NCI-H2227 (cell line): ENCODE results near the gene DENND4A.
"Not testable (repeated sequence)": the region's sequence is repeated elsewhere in the genome, so short reads cannot be mapped to it uniquely, and the experiment has no call there.

Source experiments
- DNase-seq: peaks from one replicate; lab custom pipeline; 2025; ENCODE audit not compliant: unreplicated experiment; lab: John Stamatoyannopoulos, UW

Gene DENND4A

DNA sequence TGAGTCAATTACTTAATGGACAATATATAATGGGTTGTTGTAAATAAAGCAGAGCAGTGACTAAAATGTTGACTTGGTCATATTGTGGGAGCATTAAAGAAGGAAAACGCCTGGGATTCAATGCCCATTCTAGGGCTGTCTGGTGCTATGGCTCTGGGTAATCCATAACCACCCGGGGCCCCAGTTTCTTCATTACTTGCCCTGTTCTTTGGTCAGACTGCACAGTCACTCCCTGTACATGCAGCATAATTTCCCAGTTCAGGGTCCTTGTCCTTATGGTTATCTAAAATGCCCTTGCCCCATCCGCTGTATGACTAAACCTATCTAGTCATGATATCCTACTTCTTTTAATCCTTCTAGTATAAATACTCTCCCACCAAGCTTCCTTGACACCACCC is 27.5 kb upstream of the DENND4A start:
- DNase-seq: no peak

DNA sequence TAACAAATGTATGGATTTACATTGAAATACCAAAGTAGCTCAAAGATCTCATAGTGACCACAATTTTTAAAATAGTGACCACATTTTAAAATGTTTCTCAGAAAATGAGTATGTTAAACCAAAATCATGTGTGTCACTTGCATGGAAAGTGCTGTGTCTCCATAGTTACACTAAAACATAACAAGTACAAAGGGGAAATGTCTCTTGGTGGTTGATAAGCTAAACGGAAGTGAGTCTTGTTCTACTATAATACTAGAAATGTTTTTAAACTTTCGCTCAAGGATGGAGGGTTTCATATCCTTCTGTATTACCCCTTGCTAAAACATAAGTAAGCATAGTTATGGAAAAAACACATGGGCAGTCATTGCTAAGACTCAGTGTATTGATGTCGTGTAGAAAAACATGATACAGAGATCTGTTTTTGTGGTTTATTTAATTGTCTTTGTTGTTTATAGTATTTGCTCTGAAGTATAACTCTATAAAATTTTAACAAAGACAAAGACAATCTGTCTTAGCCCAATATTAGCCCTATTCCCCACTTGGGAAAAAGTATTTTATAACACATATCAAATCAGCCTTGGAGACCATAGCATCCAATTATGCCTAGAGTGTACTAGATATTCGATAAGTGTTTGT is 27.0 kb upstream of the DENND4A start:
- DNase-seq: no peak

DNA sequence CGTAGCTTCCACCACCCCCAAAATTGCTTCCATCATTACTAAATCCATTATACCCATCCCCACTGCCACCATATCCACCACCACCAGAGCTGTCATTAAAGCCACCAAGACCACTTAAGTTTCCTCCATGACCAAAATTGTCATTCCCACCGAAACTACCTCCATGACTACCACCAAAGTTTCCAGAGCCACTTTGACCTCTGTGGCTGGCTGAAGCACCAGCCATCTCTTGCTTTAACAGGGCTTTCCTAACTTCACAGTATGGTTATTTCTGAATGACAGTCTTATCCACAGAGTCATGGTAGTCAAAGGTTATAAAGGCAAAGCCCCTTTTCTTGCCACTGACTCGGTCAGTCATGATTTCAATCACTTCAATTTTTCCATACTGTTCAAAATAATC is 24.3 kb upstream of the DENND4A start:
- no peak for DNase-seq

DNA sequence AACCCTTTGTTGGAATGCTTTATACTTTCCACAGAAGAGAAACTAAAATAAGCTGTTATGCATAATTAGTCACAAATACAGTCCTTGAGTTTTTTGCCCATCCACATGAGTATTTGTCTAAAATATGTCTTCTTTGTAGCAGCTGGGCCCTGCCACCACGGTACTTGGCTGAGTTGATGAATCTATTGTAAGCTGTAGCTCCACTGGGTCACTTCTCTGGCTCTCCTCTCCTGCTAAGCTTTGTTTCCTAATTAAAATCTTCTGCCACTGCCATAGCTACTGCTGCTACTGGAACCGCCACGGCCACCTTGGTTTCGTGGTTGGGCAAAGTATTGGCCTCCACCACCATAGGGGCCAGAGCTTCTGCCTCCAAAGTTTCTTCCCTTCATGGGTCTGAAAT is 23.9 kb upstream of the DENND4A start:
- DNase-seq: not testable (repeated sequence)

DNA sequence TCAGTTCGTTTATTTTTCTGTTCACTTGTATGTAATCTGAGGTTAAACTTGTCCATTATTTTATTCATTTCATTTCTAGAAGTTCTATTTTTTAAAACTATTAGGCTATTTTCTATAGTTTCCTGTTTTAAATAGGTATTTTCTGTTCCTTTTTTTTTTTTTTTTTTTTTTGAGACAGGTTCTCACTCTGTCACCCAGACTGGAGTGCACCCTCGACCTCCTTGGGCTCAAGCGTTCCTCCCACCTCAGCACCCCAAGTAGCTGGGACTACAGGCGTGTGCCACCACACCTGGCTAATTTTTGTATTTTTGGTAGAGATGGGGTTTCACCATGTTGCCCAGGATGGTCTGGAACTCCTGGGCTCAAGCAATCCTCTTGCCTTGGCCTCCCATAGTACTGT is 22.2 kb upstream of the DENND4A start:
- DNase-seq: not testable (repeated sequence)

DNA sequence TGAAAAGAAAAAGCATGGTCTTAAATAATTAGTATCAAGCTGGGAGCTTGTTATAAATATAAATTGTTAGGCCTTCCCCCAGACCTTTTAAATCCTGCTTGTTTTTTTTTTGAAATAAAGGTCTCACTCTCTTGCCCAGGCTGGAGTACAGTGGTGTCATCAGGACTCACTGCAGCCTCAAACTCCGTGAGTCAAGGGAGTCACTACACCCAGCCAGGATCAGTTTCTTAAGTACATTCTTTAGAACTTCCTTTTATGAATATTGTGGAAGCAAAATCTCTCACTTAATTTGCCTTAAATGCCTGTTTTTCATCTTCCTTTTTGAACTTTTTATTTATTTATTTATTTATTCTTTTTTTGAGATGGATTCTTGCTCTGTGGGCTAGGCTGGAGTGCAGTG is 20.8 kb upstream of the DENND4A start:
- no peak for DNase-seq

DNA sequence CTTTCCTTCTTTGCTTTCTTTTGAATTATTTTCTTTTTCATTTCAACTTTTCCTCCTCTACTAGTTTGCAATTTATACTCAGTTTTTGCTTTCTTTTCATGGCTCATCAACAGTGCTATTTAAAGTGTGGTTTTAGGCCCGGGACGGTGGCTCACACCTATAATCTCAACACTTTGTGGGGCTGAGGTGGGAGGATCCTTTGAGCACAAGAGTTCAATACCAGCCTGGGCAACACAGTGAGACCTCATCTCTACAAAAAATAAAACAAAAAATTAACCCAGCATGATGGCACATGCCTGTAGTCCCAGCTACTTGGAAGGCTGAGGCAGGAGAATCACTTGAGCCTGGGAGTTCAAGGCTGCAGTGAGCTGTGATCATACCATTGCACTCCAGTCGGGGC is 20.4 kb upstream of the DENND4A start:
- DNase-seq: no peak

DNA sequence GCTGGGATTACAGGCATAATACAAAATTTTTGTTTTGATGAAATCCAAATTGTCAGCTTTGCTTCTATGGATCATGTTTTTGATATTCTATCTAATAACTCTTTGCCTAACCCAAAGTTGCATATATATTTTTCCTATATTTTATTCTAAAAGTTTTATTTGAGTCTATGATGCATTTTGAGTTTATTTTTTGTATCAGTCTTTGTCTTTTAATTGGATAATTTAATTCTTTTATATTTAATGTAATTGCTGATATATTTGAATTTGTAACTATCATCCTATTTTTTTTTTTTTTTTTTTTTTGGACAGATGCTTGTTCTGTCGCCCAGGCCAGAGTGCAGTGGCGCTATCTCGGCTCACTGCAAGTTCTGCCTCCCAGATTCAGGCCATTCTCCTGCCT is 19.7 kb upstream of the DENND4A start:
- DNase-seq: no peak

DNA sequence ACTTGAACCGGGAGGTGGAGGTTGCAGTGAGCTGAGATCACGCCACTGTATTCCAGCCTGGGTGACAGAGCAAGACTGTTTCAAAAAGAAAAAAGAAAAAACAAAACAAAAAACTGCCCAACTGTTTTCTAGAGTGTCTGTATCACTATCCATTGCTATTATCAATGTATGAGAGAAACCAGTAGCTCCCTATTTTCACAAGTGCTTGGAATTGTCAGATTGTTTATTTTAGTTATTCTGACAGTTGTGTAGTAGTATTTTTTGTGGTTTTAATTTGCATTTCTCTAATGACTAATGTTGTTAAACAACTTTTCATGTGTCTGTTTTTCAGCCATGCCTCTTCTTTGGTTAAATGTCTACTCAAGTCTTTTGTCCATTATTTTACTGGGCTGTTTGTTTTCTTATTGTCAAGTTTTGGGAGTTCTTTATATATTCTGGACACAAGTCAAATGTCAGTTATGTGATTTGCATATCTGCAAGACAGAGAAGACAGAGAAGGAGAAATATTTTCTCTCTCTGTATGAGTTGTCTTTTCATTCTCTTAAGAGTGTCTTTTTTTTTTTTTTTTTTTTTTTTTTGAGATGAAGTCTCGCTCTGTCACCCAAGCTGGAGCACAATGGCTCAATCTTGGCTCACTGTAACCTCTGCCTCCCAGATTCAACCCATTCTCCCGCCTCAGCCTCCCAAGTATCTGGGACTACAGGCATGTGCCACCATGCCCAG is 19.1 kb upstream of the DENND4A start:
- not testable (repeated sequence) for DNase-seq

DNA sequence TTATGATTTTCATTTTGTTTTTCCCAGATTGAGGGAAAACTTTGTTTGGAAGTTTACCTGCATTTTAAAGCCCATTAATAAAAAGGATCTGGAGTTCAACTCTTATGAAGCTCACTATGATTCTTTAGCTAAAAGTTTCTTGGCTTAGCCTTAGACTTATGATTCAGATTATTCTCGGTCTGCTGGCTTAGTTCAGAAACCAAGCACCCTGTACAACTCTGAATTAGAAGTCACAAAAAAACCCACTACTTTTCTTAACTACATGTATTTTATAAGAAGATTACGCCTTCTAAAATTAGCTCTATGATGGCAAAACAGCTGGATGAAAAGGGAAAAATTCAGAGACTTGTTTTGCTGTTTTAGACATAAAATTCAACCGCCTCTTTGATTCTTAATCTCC is 14.3 kb upstream of the DENND4A start:
- no peak for DNase-seq

DNA sequence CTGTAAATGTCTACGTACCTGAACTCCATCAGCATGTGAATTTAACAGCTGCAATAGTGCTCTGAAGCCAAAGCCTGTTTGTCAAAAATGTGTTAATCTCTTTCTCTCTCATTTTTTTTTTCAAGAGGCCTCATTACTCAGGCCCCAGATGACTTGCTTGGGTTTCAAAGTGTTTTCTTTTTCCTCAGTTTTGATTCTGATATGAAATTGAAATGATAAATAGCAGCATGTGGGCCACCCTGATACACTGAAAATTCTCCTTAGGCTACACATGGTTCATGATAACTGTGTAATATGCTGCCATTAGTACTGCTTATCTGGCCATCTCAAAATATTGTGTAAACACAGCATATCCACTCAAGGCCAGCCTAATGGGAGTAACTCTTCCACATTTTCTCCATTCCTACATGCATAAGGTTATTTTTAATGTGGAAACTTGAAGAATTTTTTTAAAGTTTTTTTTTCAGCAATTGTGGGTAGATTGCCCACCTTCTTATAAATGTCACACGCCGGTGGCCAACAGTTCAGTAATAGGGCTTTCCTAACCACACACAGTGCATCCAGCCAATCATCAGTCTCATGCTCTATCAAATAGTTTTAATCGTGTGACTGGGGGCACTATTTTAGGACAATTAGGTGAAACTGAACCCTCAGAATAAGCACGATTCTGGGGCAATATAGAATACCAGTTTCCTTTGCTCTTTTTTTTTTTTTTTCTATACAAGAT is 13.1 kb upstream of the DENND4A start:
- no peak for DNase-seq

DNA sequence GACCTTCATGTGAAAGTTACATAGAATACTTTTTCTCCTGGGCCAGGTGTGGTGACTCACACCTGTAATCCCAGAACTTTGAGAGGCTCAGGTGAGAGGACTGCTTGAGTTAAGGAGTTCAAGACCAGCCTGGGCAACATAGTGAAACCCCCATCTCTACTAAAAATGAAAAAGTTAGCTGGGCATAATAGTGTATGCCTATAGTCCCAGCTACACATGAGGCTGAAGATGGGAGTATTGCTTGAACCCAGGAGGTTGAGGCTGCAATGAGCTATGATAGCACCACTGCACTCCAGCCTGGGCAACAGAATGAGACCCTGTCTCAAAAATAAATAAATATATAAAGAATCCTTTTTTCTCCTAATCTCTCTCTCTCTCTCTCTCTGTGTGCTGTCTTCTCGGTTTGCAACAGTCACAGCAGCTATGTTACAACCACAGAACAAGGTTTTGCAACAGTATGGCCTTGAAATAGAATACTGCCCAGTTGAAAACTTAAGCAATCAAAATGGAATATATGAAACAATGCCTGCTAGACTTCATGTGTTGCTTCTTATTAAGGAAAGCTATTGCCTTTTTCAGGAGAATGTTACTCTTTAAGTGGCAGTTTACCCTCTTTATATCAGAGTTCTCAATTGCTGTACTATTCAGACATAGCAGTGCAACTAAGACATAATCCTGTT is 12.3 kb upstream of the DENND4A start:
- DNase-seq: no peak

DNA sequence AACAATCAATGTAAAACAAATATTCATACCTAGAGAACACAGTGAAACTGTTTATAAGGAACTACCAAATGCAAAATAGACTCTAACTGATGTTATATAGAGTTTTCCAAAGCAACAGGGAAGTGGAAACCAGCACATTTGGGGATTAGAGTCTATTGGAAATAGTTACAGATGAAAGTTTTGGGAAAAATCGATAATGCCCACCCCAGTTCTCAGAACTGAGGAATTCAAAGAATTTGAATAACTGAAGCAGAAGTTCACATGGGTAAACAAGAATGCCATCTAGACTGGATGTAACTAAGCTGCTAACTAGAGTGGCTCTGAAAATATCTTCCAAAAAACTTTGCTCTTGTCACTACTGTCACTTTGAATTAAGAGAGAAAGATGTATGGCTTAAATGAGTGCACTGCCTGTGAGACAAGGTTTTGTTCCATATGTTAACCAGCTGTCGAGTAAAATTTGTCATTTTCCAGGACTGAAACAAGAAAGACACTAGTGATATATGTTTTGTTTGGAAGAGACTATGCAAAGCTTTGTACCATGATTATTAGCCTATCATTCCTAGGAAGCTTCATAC is 9.2 kb upstream of the DENND4A start:
- no peak for DNase-seq

DNA sequence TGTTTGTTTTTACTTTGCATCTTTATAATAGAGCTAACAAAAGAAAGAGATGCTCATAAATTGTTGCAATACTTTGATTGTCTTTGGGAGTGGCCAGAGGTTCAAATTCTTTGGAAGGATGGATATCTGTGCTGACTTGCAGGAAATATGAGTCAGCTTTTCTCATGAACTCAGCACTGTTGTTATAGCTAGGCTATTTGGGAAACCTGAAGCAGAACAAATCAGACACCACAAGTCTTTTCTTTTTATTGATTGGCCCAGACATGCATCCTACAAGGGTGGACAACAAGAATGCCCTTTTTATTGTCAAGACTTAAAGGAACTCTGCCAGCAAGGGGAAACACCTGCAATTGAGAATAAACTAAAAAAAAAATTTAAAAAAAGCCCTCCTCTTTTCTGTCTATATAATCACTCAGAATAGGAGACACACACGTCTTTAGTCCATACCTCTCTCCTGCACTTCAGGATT is 4.6 kb upstream of the DENND4A start:
- no peak for DNase-seq

DNA sequence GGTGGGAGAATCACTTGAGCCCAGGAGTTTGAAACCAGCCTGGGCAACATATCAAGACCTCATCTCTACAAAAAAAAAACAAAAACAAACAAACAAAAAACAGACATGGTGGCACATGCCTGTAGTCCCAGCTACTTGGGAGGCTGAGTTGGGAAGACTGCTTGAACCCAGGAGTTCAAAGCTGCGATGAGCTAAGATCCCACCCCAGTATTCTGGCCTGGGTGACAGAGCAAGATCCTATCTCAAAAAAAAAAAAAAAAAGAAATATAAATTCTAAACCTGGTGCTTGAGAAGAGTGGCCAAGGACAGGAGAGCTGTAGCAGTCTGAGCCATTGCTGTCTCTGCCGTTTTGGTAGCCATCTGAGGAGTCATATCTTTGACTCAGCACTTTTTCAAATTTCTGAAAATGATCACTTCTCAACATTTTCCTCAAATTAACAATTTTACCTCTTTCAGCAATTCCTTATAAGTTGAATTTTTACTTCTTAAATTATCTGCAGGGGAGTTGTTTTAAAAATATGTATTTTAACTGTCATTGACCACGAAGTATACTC is 3.6 kb upstream of the DENND4A start:
- no peak for DNase-seq

DNA sequence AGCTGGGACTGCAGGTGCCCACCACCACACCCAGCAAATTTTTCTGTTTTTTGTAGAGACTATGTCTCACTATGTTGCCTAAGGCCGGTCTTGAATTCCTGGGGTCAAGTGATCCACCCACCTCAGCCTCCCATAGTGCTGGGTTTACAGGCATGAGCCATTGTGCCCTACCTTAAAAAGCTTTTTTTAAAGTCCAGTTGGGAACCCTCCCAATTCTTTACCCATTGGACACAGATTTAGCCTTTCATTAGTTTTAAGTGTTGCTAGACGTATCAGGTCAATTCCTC is 1.7 kb upstream of the DENND4A start:
- DNase-seq: no peak

DNA sequence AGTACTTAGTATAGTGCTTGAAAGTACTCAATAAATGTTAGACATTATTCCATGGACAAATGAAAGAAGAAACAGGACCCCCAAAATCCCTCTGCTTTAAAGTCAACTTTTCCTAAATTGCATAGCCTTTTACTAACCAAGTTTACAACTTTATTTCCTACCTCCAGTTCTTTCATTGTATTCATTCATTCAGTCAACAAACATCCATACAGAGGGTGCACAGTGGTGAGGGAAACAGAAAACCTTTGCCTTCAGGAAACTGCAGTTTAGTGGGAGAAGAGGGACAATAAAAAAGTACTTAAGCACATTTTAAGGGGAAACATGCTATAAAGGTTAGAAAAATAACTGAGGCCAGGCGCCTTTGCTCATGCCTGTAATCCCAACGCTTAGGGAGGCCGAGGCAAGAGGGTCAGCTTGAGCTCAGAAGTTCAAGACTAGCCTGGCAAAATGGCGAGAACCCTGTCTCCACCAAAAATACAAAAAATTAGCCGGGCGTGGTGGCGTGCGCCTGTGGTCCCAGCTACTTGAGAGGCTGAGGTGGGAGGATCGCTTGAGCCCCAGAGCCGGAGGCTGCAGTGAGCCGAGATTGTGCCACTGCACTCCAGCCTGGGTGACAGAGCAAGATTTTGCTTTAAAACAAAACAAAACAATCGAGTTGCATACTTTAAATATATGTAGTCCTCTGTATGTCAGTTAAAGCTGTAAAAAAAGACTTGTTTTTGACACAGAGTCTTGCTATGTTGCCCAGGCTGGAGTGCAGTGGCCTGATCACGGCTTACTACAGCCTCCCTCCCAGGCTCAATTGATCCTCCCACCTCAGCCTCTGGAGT is 1.1 kb upstream of the DENND4A start:
- no peak for DNase-seq

DNA sequence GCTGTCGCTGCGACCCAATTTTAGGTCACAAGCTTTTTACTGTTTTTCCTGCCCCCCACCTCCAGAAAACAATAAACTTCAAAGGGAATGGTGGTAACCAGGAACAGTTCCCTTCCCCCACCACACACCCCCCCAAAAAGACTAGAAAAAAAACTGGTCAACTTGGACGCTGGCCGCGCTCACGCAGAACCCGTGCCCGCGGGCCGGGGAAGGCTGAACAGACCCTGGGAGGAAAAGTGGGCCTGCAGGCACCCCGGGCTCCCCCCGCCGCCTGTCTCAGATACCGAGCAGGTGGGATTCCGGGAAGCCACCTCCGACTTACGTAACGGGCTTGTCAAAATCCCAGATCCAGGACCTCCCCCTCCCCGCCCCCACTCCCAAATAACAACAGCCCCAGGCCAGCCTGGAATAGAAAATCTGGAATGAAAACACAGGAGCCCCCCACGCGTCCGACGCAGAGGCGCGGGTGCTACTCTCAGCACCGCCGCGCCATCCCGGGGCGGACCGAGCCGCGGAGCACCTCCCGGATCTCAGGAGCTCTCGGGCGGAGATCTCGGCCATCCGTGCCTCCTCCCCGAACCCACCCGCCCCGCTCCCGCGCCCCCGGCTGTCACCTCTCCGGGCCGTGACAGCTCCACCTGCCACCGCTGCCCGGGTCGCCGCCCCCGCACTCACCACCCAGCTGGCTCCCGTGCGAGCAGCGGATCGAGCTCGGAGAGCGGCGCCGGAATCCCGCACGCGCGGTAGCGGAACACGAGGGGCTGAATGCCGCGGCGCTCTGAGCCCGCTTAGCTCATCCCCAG is 557 bp downstream of the DENND4A start:
- peak; percentile 64 for DNase-seq

DNA sequence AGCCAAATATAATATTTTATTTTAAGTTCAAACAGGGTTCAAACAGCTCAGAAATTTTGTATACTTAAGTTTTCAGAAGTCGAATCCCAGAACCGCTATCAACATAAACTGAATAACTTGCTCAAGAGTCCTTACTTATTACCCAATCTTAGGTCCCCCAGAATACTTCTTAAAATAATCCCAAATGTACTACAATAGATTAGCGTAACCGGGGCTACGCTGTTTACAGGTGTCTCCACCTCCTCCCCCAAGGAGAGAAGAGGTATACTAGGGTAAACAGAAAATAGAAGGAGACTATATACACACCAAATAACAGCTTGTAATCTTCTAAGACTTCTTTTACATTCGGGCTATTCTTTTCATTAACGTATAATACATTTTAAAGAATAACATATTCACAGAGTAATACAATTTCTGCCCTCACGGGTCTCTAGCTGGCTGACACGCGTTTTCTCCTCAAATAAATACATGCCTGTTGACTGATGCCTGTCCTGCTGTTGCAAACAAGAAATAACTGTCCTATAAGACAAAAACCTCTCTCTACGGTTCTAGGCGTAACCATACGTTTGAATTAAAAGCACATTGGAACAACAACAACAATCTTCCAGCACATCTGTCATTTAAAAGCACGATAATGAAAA is 1.3 kb downstream of the DENND4A start:
- no peak for DNase-seq
